ENCODE data around the gene TMPRSS11E.

- TF ChIP-seq CTCF (IDR thresholded peaks at IDR 0.05) (no peak), POLR2A (IDR thresholded peaks at IDR 0.05) (no peak)
Measured at GRCh38 chr4:68489338-68489737, 42.1 kb downstream of the TMPRSS11E start.
